Measurements from ENCODE around the gene TMEM201. TPM values are rescaled to one million over a fixed set of nuclear protein-coding genes. Genes with fewer than 3 reads are reported as not detected.

The TMEM201 gene
- polyA plus RNA-seq, 1 experiment: 1.6 TPM

- Histone ChIP-seq H3K9me3 (ENCODE audit: control insufficient read depth, insufficient read depth, low read length) (no peaks in the 10 kb centered on the region), H3K4me3 (ENCODE audit: low read depth, low read length) (peak within 1 kb of the TSS; percentile 64), H3K27ac (ENCODE audit: low read depth, low read length) (no peak within 1 kb of the TSS), H3K27me3 (ENCODE audit: control insufficient read depth, insufficient read depth, low read length) (peaks cover 19% of the 10 kb centered on the region)
- CTCF ChIA-PET: interaction anchor here (0.6 to 1.2 kb wide), 2 partner anchors 18 to 25 kb away, joined by 3 to 5 read pairs; no protein-coding TSS in a partner anchor
- no peak for DNase-seq (ENCODE audit: low read depth, low spot score)
- POLR2A ChIA-PET: interaction anchor here (0.7 to 2.4 kb wide), 4 partner anchors 14 to 327 kb away, joined by 6 to 9 read pairs (median 7); no protein-coding TSS in a partner anchor
- no peak for TF ChIP-seq CTCF (IDR thresholded peaks at IDR 0.05; ENCODE audit: low read depth, low read length)
Observed at GRCh38 chr1:9651565-9652378, 63.1 kb downstream of the TMEM201 start, which contains the start of gene PIK3CD. Gene PIK3CD, plus strand, starts transcription at chr1:9651731. Its CDS starts 58,725 bp downstream, at chr1:9710456.

- no peak for DNase-seq (ENCODE audit: low read depth, low spot score)
- Histone ChIP-seq H3K27me3 (ENCODE audit: control insufficient read depth, insufficient read depth, low read length) (peaks cover 19% of the 10 kb centered on the region), H3K27ac (ENCODE audit: low read depth, low read length) (no peak overlapping the region), H3K9me3 (ENCODE audit: control insufficient read depth, insufficient read depth, low read length) (no peaks in the 10 kb centered on the region), H3K4me3 (ENCODE audit: low read depth, low read length) (peak overlapping the region; percentile 64)
- TF ChIP-seq CTCF (IDR thresholded peaks at IDR 0.05; ENCODE audit: low read depth, low read length): no peak
- ChIA-PET POLR2A (interaction anchor here (0.7 to 2.4 kb wide), 3 partner anchors 19 to 328 kb away, joined by 6 to 7 read pairs (median 7); no protein-coding TSS in a partner anchor), CTCF (interaction anchor here (0.7 to 1.6 kb wide), 3 partner anchors 26 to 256 kb away, joined by 3 to 5 read pairs (median 3); no protein-coding TSS in a partner anchor)
Observed at GRCh38 chr1:9652379-9653209, 63.9 kb downstream of the TMEM201 start.

- DNase-seq (ENCODE audit: low read depth, low spot score): no peak
- Histone ChIP-seq H3K4me3 (ENCODE audit: low read depth, low read length) (no peak overlapping the region), H3K27ac (ENCODE audit: low read depth, low read length) (no peak overlapping the region), H3K27me3 (ENCODE audit: control insufficient read depth, insufficient read depth, low read length) (peaks cover 19% of the 10 kb centered on the region), H3K9me3 (ENCODE audit: control insufficient read depth, insufficient read depth, low read length) (no peaks in the 10 kb centered on the region)
- ChIA-PET CTCF (interaction anchor here (0.6 to 1.6 kb wide), 3 partner anchors 26 to 647 kb away, joined by 3 to 5 read pairs (median 3); no protein-coding TSS in a partner anchor), POLR2A (interaction anchor here (2.4 kb wide), 1 partner anchor 19 kb away, joined by 7 read pairs; no protein-coding TSS in a partner anchor)
- no peak for TF ChIP-seq CTCF (IDR thresholded peaks at IDR 0.05; ENCODE audit: low read depth, low read length)
Observed at GRCh38 chr1:9653210-9653490, 64.4 kb downstream of the TMEM201 start.

- H3K27me3 ChIP-seq (ENCODE audit: control insufficient read depth, insufficient read depth, low read length): peaks cover 19% of the 10 kb centered on the region
- ChIA-PET POLR2A (interaction anchor here (0.6 to 2.4 kb wide), 2 partner anchors 18 to 237 kb away, joined by 4 to 7 read pairs; no protein-coding TSS in a partner anchor), CTCF (interaction anchor here (0.6 to 1.6 kb wide), 3 partner anchors 27 to 648 kb away, joined by 3 to 5 read pairs (median 3); no protein-coding TSS in a partner anchor)
- no peak overlapping the region for H3K27ac ChIP-seq (ENCODE audit: low read depth, low read length)
- H3K4me3 ChIP-seq (ENCODE audit: low read depth, low read length): no peak overlapping the region
- DNase-seq (ENCODE audit: low read depth, low spot score): no peak
- TF ChIP-seq CTCF (IDR thresholded peaks at IDR 0.05; ENCODE audit: low read depth, low read length): no peak
- H3K9me3 ChIP-seq (ENCODE audit: control insufficient read depth, insufficient read depth, low read length): no peaks in the 10 kb centered on the region
Observed at GRCh38 chr1:9653491-9654050, 64.9 kb downstream of the TMEM201 start.

Measured in AG04450 (cell line).